Fibroblast of mammary gland (primary cell): ENCODE measurements around the gene CHST12.
"Not testable (repeated sequence)": the region's sequence is repeated elsewhere in the genome, so short reads cannot be mapped to it uniquely, and the experiment has no call there.

ENCODE experiments used
- DNase-seq: peaks from one replicate; pipeline ENCODE4 v3.0.0-alpha.2; 2010; ENCODE audit warnings: low read depth
- H3K4me3 ChIP-seq: 2 replicates; pipeline ENCODE4 v1.5.1; 2011; ENCODE audit warnings: low read depth, mild to moderate bottlenecking, low read length, moderate library complexity; ENCODE audit not compliant: control insufficient read depth
- CTCF ChIP-seq: conservative IDR thresholded peaks from 2 replicates; pipeline ENCODE4 v1.5.1; 2011; ENCODE audit warnings: low read depth, low read length, inconsistent platforms; ENCODE audit not compliant: control insufficient read depth, insufficient read depth

The CHST12 gene

GRCh38 chr7:2388637-2388954 lies 14.8 kb upstream of the CHST12 start:
- DNase-seq, result no peak
- no peak overlapping the region for H3K4me3 ChIP-seq
- no peak for TF ChIP-seq CTCF

DNA sequence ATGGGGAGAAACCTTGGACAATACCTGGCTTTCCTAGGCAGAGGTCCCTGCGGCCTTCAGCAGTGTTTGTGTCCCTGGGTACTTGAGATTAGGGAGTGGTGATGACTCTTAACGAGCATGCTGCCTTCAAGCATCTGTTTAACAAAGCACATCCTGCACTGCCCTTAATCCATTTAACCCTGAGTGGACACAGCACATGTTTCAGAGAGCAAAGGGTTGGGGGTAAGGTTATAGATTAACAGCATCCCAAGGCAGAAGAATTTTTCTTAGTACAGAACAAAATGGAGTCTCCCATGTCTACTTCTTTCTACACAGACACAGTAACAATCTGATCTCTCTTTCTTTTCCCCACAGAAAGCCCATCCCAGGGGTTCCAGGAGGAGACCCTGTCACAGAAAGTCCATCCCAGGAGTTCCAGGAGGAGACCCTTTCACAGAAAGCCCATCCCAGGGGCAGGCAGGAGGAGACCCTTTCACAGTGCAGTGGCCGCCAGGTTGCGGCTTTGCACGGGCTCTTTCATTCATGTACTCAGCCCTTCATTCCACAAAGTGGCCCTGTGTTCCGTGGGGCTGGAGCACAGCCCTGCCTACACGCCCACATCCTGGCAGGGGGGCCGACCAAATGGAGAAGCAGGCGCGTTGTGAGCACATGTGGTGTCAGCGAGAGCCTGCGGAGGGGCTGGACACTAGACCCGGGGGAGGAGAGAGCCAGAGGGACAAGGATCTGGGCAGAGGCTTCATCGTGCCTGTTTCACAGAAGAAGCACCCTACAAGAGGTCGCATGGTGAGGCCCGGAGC lies 13.2 kb upstream of the CHST12 start:
- peak; percentile 26 for DNase-seq
- not testable (repeated sequence) for H3K4me3 ChIP-seq

GRCh38 chr7:2393706-2394105 lies 9.7 kb upstream of the CHST12 start:
- TF ChIP-seq CTCF, result no peak
- no peak overlapping the region for H3K4me3 ChIP-seq
- no peak for DNase-seq

GRCh38 chr7:2394566-2395082 lies 8.8 kb upstream of the CHST12 start:
- TF ChIP-seq CTCF, result no peak
- no peak overlapping the region for H3K4me3 ChIP-seq
- DNase-seq, result no peak

- DNase-seq, result no peak
- no peak overlapping the region for H3K4me3 ChIP-seq
- TF ChIP-seq CTCF, result no peak
These were observed 4.9 kb upstream of the CHST12 start for GRCh38 chr7:2398506-2398905.

DNA sequence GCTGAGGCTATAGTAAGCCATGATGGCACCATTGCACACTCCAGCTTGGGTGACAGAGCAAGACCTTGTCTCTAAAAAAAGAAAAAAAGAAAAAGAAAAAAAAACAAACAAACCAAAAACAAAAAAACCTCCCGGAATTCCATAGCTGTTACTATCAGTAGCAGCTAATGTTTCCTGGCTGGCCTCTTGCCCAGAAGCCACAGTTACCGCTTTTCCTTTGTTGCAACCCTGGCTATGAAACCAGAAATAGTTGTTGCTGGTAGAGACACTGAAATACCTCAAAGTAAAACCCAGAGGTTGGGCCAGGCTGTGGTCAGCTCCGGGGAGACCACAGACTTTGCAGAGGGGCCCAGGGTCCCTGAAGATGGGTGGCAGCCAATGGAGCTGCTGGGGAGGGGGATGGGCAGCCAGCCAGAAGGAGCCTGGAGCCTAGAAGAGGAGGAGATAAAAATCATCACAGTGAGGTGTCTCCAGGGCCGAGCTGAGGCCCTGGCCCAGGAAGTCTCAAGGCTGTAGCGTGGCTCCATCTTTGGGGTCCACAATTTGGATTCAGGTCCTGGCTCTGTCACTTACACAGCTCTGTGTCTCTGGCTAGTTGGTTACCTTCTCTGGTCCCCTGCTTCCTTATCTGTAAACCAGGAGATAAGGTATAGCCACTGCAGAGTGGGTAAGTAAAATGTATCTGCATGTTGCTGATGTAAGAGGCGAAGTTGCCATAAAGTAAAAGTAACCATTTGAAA lies 3.4 kb upstream of the CHST12 start:
- no peak for TF ChIP-seq CTCF
- no peak overlapping the region for H3K4me3 ChIP-seq
- peak; percentile 87 for DNase-seq

GRCh38 chr7:2402687-2403013 lies 761 bp upstream of the CHST12 start:
- DNase-seq, result no peak
- TF ChIP-seq CTCF, result no peak

More at GRCh38 chr7:2402687-2403013, 761 bp upstream of the CHST12 start:
- H3K4me3 ChIP-seq, result peak overlapping the region; percentile 64
